Measurements from ENCODE around the gene STS. TPM values are rescaled to one million over a fixed set of nuclear protein-coding genes. Genes with fewer than 3 reads are reported as not detected.
A peak's percentile ranks its signal among the peaks of the same experiment; 100 is the strongest.

The STS gene
- total RNA-seq, 2 experiments from 2014 or later = 1.2 to 1.3 TPM

DNA sequence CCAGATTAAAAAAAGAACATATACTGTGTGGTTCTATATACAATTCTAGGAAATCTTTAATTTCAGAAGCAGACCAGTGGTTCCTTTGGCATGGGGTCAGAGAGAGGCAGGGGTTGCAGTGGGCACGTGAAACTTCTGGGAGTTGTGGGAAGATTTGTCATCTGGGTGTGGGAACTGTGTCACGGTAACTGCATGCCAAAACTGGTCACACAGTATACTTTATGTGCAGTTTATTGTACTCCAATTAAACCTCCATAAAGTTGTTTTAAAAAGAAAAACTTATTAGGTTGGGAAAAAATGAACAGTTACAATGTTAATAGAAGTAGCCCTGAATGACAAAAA lies 26.7 kb upstream of the STS start:
- Mint-ChIP-seq H3K27me3 (no peaks in the 10 kb centered on the region), H3K4me1 (peaks cover 5% of the 10 kb centered on the region), H3K4me3 (no peak overlapping the region), H3K36me3 (peaks cover 25% of the 10 kb centered on the region), H3K27ac (no peak overlapping the region), H3K9me3 (peaks cover 2% of the 10 kb centered on the region)
- no peak for DNase-seq

DNA sequence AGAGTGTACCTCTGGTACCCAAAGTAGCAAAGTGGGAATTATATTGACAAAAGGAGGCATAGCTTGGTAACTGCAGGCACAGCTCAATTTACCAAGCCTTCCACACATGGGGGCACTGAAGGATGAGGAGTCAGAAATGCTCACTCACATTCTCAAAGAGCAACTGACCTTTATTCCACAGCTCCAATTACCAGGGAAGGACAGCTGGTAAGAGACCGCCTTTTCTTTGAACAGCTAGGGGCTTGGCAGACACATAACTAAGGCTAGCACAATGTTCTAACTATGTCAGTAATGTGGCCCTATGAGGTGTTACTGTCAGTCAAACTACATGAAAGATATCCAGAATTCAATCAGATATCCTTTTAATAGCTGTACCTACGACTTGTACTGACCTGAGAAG lies 20.5 kb upstream of the STS start:
- peaks cover 2% of the 10 kb centered on the region for H3K9me3 Mint-ChIP-seq
- H3K27ac Mint-ChIP-seq = no peak overlapping the region
- DNase-seq = no peak
- H3K4me1 Mint-ChIP-seq = peaks cover 4% of the 10 kb centered on the region
- no peaks in the 10 kb centered on the region for H3K27me3 Mint-ChIP-seq
- H3K4me3 Mint-ChIP-seq = no peak overlapping the region
- peaks cover 13% of the 10 kb centered on the region for H3K36me3 Mint-ChIP-seq

DNA sequence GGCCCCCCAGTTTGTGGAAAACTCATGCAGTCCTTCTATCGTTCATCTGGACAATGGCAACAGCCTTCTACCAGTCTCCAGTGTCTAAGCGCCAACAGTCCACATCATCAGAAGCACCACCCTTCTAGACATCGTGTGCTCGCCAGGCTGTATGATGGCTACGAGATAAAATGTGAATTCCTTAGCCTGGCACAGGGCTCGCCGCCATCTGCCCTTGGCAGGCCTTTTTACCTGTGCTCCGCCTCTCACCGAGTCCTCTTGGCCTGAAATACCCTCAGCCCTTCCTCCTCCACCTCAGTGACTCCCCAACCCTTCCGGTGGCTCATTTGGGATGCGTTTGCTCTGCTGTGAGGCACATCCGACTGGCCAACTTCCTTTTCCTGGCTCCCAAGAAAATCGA lies 15.9 kb upstream of the STS start:
- H3K27me3 Mint-ChIP-seq = no peaks in the 10 kb centered on the region
- DNase-seq = no peak
- peaks cover 16% of the 10 kb centered on the region for H3K4me1 Mint-ChIP-seq
- no peaks in the 10 kb centered on the region for H3K9me3 Mint-ChIP-seq
- H3K36me3 Mint-ChIP-seq = no peaks in the 10 kb centered on the region
- no peak overlapping the region for H3K4me3 Mint-ChIP-seq
- no peak overlapping the region for H3K27ac Mint-ChIP-seq

DNA sequence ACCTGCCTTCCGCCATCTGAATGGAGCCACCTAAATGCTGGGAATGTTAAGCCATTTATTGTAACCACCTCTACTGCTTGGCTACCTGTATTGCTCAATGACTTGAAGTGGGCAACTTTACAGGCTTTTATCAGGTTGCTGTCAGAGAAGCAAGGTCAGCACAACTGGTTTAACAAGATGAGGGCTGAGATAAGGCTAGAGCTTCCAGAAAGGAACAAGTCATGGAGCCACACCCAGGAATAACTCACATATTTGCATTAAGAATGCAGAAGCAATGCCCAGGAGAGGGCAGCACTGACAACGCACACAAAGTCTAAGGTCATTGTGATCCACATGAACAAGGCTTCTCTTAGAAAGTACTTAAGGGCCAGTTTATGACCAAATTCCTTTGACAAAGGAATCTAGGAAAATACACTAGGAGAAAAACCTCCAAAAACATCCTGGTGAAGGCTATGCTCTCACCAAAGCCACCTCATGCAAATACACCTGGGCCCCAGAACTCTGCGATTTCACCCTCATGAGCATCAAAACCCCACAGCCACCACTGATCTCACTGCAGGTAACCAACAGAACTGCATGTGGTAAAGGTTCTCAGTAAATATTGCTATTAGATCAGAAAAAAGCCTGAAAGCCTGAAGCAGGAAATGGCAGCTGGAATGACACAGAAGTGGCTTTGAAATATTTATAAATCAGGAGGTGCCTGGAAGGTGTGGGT lies 15.0 kb upstream of the STS start:
- Mint-ChIP-seq H3K27me3 (no peaks in the 10 kb centered on the region), H3K9me3 (no peaks in the 10 kb centered on the region), H3K36me3 (no peaks in the 10 kb centered on the region), H3K4me3 (no peak overlapping the region), H3K27ac (peak overlapping the region; percentile 21), H3K4me1 (peaks cover 17% of the 10 kb centered on the region)
- no peak for DNase-seq

DNA sequence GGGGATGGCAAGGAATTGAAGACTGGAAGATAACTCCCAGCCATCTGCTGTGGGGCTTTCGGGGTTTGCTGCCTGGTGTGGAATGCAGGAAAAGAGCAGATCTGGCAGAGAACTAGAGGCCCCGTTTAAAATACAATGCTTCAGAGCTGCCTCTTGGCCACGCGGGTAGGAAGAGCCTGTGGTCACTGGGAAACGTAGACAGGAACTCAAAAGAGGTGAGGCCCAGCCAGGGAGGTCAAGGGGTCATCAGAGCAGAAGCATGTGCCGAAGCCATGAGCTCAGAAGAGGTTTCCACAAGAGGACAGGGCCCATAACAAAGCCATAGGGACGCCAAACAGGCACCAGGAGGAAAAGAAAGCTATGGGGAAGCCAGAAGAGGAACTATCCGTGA lies 14.5 kb upstream of the STS start:
- no peak for DNase-seq
- Mint-ChIP-seq H3K9me3 (no peaks in the 10 kb centered on the region), H3K4me3 (no peak overlapping the region), H3K27ac (peak overlapping the region; percentile 21), H3K36me3 (peaks cover 2% of the 10 kb centered on the region), H3K4me1 (peaks cover 19% of the 10 kb centered on the region), H3K27me3 (no peaks in the 10 kb centered on the region)

DNA sequence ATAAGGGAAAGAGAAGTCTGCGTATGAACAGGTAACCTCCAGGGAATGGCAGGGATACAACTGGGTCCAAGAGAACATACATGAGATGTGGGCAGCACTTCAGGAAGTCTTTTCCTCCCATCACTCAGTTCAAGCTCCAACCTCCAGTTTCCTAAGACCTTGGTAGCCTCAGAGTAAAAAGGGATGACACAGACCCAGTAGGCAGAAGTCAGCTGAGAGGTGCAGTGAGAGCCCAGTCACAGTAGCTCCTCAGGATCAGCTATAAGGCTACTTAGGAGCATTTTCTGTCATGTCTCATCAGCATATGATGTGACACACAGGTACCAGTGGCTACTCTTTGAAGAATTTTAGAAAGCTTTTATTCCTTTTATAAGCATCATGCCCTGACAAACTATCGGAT lies 12.5 kb upstream of the STS start:
- H3K9me3 Mint-ChIP-seq = no peaks in the 10 kb centered on the region
- no peak overlapping the region for H3K4me3 Mint-ChIP-seq
- H3K36me3 Mint-ChIP-seq = peaks cover 10% of the 10 kb centered on the region
- H3K27me3 Mint-ChIP-seq = no peaks in the 10 kb centered on the region
- no peak for DNase-seq
- no peak overlapping the region for H3K27ac Mint-ChIP-seq
- peaks cover 23% of the 10 kb centered on the region for H3K4me1 Mint-ChIP-seq

DNA sequence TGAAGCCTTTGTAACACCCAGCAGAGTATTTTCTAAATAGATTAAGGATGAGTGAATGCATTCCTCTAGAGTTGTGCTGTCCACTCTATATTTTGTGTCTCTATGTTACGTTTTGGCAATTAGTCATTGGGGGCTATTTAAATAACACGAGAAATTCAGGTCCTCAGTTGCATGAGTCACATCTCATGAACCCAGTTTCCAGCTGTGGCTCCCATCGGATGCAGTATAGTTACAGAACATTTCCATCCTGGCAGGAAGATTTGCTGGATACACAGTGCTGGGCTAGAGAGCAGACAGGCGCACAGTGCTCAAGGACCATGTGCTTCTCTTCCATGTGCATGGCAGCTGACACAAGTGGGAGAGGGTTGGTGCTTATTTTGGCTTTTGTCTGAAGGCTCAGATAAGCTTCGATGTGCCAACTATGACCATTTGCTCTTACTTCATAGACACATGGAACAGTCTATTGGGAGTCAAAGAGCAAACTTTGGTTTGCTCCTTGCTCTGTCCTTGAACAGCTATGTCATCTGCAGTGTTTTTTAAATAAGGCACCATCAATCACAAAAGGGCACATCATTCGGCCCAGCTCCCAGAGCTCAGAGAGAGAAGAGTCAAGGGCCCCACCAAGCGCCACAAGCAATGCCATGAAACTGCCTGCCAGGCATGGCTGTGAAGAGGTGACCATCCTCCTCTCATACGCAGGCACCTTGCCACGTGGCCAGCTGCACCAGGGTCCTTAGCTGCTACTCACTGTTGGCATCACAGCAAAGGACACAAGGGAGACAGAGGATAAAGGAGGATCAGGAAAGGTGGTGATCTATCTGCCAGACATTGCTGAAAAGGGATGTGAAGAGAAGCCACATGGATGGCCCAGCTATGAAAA lies 8.1 kb upstream of the STS start:
- no peaks in the 10 kb centered on the region for H3K9me3 Mint-ChIP-seq
- DNase-seq = no peak
- H3K27me3 Mint-ChIP-seq = no peaks in the 10 kb centered on the region
- peaks cover 18% of the 10 kb centered on the region for H3K36me3 Mint-ChIP-seq
- peaks cover 17% of the 10 kb centered on the region for H3K4me1 Mint-ChIP-seq
- H3K4me3 Mint-ChIP-seq = no peak overlapping the region
- H3K27ac Mint-ChIP-seq = no peak overlapping the region

DNA sequence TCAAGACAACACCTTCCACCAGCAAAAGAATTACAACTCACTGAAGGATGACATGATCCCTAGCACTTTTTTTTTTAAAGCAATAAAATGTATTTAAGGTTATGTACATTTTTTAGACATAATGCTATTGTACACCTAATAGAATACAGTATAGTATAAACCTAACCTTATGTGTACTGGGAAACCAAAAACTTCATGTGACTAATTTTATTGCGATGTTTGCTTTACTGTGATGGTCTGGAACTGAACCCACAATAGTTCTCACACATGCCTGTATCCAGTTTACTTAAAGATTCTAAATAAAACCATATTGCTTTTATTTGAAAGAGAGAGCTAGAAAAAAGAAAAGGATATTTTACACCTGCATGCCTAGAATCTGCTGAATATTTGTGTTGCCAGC lies 4.4 kb upstream of the STS start:
- H3K27me3 Mint-ChIP-seq = no peaks in the 10 kb centered on the region
- H3K36me3 Mint-ChIP-seq = peaks cover 17% of the 10 kb centered on the region
- H3K4me3 Mint-ChIP-seq = no peak overlapping the region
- H3K27ac Mint-ChIP-seq = no peak overlapping the region
- H3K9me3 Mint-ChIP-seq = no peaks in the 10 kb centered on the region
- H3K4me1 Mint-ChIP-seq = peaks cover 18% of the 10 kb centered on the region
- DNase-seq = no peak

DNA sequence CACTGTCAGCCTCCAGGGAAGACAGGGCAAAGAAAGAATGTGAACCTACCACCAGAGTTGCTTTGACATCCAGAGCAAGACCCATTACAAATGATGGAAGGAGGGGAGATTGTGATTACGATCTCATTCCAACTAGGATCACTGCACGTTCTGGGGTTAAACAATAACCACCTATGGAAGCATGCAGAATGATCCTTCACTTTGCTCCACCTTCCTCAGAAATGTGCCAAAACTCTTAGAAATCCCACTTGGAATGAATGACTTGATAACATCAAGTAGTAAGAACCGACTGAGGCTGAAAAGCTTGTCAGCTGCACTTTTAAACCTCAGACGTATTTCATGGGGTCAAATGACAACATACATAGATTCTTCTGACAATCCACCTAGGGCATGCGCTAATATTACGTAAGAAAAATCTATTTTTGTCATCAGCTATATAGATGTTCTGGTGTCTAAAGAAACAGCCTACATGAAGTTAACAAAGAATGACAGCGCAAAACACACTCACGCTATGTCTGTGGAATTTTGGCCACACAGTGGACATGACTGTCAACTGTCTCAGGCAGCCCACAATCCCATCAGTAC lies 3.5 kb upstream of the STS start:
- H3K36me3 Mint-ChIP-seq = peaks cover 14% of the 10 kb centered on the region
- no peak overlapping the region for H3K4me3 Mint-ChIP-seq
- H3K27ac Mint-ChIP-seq = no peak overlapping the region
- no peaks in the 10 kb centered on the region for H3K27me3 Mint-ChIP-seq
- no peak for DNase-seq
- H3K9me3 Mint-ChIP-seq = no peaks in the 10 kb centered on the region
- peaks cover 19% of the 10 kb centered on the region for H3K4me1 Mint-ChIP-seq

DNA sequence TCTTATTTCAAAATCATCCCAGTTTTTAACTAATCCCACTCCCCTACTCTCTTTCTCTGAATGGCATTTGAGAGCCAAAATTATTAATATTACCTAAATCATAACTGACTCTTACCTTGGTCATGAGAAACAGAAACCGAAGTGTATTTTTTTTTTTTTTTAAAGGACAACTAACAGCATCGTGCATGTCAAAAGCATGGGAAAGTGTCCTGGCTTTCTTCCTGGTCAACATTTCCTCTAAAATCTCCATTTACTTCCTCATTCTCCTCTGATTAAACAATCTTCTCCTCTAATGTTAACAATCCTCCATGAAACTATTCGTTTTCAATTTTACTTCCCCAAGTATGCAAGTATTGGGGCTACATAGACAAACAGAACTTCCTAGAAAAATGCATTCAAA lies 2.1 kb upstream of the STS start:
- H3K27ac Mint-ChIP-seq = no peak overlapping the region
- H3K4me3 Mint-ChIP-seq = no peak overlapping the region
- H3K9me3 Mint-ChIP-seq = no peaks in the 10 kb centered on the region
- no peak for DNase-seq
- peaks cover 10% of the 10 kb centered on the region for H3K36me3 Mint-ChIP-seq
- peaks cover 19% of the 10 kb centered on the region for H3K4me1 Mint-ChIP-seq
- no peaks in the 10 kb centered on the region for H3K27me3 Mint-ChIP-seq

DNA sequence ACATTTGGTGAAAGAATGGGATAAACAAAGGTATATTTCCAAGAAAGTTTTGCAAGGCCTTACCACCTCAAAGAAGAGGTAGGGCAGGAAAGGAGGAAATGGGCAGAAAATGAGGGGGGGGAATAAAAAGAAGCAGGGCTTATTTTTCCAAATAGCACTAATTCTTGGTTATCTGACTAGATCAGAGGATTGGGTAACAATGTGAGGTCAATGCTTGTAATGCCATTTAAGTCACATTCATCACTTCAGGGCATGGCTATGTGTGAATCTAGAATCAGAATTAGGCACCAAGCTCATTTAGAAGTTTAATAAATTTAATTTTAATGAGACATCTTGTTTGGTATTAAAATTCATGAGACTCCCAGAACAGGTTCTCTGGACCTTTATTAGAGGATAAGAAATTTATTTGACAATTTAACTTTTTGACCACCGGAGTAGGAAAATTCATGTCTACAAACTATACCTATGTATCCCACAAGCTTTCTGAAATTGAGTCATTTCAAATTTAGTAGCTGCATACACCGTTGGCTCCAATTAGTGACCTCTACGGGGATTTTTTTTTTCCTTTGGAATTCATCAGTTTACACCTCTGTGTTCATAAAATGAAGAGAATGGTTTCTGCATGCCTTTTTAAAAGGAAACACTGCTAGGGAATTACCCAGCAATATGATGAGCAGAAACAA lies 1.4 kb upstream of the STS start:
- Mint-ChIP-seq H3K27ac (no peak overlapping the region), H3K27me3 (no peaks in the 10 kb centered on the region), H3K4me1 (peaks cover 18% of the 10 kb centered on the region), H3K4me3 (no peak overlapping the region), H3K9me3 (no peaks in the 10 kb centered on the region), H3K36me3 (peaks cover 10% of the 10 kb centered on the region)
- DNase-seq = no peak

DNA sequence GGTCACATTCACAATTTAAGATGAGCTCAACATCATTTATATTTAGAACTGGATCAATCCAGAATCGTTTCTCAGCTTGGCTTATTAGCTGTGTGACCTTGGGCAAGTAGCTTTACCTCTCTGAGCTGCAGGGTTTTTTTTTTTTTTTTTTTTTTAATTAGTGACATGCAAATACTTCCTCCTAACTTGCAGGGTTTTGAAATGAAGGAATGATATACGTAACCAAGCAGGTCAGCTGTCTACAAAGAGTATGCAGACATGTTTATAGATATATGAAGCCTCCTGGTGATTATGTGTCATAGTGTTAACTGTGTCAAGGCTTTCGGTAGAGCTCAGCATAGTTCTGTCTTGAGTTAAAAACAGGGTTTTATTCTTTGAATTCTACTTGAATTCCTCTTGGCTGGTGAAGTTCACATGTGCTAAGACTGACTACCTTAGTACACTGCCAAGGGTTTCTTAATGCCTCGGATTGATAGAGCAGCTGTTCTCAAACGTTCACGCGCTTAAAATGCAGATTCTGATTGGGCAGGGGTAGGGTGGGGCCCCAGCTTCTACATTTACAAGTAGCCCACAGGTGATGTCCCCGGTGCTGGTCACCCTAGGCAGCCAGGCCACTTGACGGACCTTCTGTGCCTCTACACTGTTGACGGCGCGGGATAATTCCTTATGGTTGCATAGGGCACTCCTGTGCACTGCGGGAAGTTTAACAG lies 654 bp upstream of the STS start:
- Mint-ChIP-seq H3K27me3 (no peaks in the 10 kb centered on the region), H3K4me3 (peak overlapping the region; percentile 80), H3K4me1 (peaks cover 17% of the 10 kb centered on the region), H3K27ac (peak overlapping the region; percentile 85), H3K36me3 (peaks cover 6% of the 10 kb centered on the region), H3K9me3 (no peaks in the 10 kb centered on the region)
- no peak for DNase-seq

DNA sequence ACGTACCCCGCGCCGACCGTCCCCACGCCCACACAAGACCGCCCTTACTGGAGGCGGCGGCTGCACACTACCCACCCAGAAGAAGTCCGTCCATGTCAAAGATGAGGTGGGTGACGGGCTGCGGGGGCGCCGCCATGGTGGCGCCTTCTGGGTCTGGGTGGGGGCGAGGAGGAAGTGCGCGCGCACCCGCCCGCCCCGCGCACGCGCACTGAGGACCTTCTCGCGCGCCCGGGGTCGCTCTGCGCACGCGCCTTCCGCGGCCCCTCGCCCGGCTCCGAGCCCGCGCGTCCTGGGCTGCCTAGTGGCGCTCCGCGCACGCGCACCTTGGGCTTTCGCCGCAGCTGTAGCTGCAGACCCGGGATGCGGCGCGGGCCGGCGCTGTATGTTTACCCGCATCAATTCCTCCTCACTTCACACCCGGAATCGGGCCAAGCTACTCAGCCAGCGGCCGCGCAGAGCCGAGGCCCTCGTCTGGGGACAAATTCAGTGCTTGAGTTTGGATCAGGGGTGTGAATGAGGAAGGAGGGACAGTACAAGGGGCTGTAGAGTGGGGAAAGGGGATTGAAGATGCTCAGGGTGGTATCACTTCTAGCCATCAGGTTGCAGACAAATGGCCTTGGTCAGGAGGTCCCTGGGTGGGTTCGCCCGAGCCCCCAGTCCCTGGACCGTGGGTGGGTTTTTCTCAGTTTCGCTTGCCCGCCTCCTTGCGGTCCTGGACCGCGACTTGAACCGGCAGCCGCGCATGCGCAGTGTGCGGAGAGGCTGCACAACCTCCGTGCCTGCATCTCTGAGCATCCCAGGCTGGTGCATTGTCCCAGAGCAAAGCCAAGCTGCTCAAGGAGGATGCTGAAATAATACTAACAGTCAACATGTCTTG lies 704 bp downstream of the STS start, which contains the start of gene PUDP:
TSS of gene PUDP (minus strand) at position 176 of the 877 bp plus-strand sequence. CDS start at position 136, 40 bp downstream.
- peaks cover 2% of the 10 kb centered on the region for H3K36me3 Mint-ChIP-seq
- no peaks in the 10 kb centered on the region for H3K9me3 Mint-ChIP-seq
- H3K27ac Mint-ChIP-seq = peak within 1 kb of the TSS; percentile 85
- H3K4me1 Mint-ChIP-seq = peaks cover 17% of the 10 kb centered on the region
- H3K4me3 Mint-ChIP-seq = peak within 1 kb of the TSS; percentile 80
- H3K27me3 Mint-ChIP-seq = no peaks in the 10 kb centered on the region
- DNase-seq = peak; percentile 85

DNA sequence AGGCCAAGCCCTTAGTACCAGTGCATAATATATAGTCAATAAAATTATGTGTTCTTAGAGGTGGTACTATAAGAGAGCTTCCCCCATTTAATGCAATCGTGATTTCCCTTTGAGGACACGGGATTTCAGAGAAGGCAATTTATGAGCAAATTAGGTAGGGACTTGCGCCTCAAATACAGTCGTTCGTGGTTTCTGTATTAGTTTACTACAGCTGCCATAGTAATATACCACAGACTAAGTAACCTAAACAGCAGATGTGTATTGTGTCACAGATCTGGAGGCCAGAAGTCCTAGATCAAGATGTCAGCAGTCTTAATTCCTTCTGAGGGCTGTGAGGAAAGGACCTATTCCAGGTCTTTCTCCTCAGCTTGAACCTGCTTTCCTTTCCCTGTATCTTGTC lies 1.9 kb downstream of the STS start:
- H3K4me1 Mint-ChIP-seq = peaks cover 13% of the 10 kb centered on the region
- no peak for DNase-seq
- H3K4me3 Mint-ChIP-seq = no peak overlapping the region
- no peaks in the 10 kb centered on the region for H3K9me3 Mint-ChIP-seq
- no peaks in the 10 kb centered on the region for H3K27me3 Mint-ChIP-seq
- no peak overlapping the region for H3K27ac Mint-ChIP-seq
- H3K36me3 Mint-ChIP-seq = peaks cover 2% of the 10 kb centered on the region

Measured in activated naive CD8-positive, alpha-beta T cell treated with anti-CD3 and anti-CD28 coated beads for 36 hours (primary cell).